ENCODE results near the gene CCER1. TPM values are rescaled to one million over a fixed set of nuclear protein-coding genes. Genes with fewer than 3 reads are reported as not detected.

The CCER1 gene
- total RNA-seq, 4 donors from 2014 or later: not detected

- WGBS, 2 donors: 93 to 95% methylated on average over 5 of the region's 5 CpGs
- TF ChIP-seq POLR2A (IDR thresholded peaks at IDR 0.05) (no peak), CTCF (IDR thresholded peaks at IDR 0.05) (no peak)
- no peak overlapping the region for H3K4me3 ChIP-seq (ENCODE audit: low read depth, poor library complexity, severe bottlenecking)
- no peak for DNase-seq (ENCODE audit: low spot score in 2 of 2)
- intact Hi-C loops (cut with DNase I; ENCODE audit: low total_unique reads): no loop called here
Observed at GRCh38 chr12:90936230-90937005, 18.6 kb downstream of the CCER1 start.

GRCh38 chr12:90925562-90925961, 29.4 kb downstream of the CCER1 start:
- no peak overlapping the region for H3K4me3 ChIP-seq (ENCODE audit: low read depth, poor library complexity, severe bottlenecking)
- WGBS, 2 donors: 81 to 93% methylated on average over 5 of the region's 5 CpGs

GRCh38 chr12:90924406-90924805, 30.6 kb downstream of the CCER1 start:
- intact Hi-C loops (cut with DNase I; ENCODE audit: low total_unique reads): no loop called here
- WGBS, 2 donors: 41 to 43% methylated on average over 1 of the region's 1 CpG
- TF ChIP-seq POLR2A (IDR thresholded peaks at IDR 0.05): no peak
- no peak for TF ChIP-seq CTCF (IDR thresholded peaks at IDR 0.05)
- no peak overlapping the region for H3K4me3 ChIP-seq (ENCODE audit: low read depth, poor library complexity, severe bottlenecking)
- no peak for DNase-seq (ENCODE audit: low spot score in 2 of 2)

More at GRCh38 chr12:90925562-90925961, 29.4 kb downstream of the CCER1 start:
- no peak for TF ChIP-seq POLR2A (IDR thresholded peaks at IDR 0.05)
- no peak for TF ChIP-seq CTCF (IDR thresholded peaks at IDR 0.05)
- no peak for DNase-seq (ENCODE audit: low spot score in 2 of 2)
- intact Hi-C loops (cut with DNase I; ENCODE audit: low total_unique reads): no loop called here

- TF ChIP-seq POLR2A (IDR thresholded peaks at IDR 0.05): no peak
- TF ChIP-seq CTCF (IDR thresholded peaks at IDR 0.05): no peak
- DNase-seq (ENCODE audit: low spot score in 2 of 2): no peak
- intact Hi-C loops (cut with DNase I; ENCODE audit: low total_unique reads): no loop called here
- no peak overlapping the region for H3K4me3 ChIP-seq (ENCODE audit: low read depth, poor library complexity, severe bottlenecking)
Observed at GRCh38 chr12:90922145-90922627, 32.8 kb downstream of the CCER1 start.

DNA sequence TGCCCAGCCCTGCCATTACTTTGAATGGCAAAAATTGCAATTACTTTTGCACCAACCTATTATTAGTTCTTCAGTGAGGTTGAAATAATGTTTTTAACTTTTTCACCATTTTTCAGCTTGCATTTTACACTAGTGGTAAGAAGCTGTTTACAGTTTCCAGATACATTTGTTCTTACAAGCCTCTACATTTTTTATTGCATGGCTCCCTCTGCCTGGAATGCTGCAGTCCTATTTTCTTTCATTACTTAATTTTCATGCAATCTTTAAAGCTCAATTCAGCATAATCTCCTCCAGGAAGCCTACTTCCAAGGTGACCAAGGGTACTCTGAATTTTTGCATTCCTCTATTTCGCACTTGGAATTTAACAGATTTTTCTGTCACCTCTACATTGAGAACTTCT, 33.4 kb downstream of the CCER1 start:
- WGBS, 2 donors: 83 to 90% methylated on average over 1 of the region's 1 CpG
- TF ChIP-seq CTCF (IDR thresholded peaks at IDR 0.05) (no peak), POLR2A (IDR thresholded peaks at IDR 0.05) (no peak)
- no peak for DNase-seq (ENCODE audit: low spot score in 2 of 2)
- no peak overlapping the region for H3K4me3 ChIP-seq (ENCODE audit: low read depth, poor library complexity, severe bottlenecking)
- intact Hi-C loops (cut with DNase I; ENCODE audit: low total_unique reads): no loop called here

- TF ChIP-seq CTCF (IDR thresholded peaks at IDR 0.05) (no peak), POLR2A (IDR thresholded peaks at IDR 0.05) (no peak)
- no peak for DNase-seq (ENCODE audit: low spot score in 2 of 2)
- no peak overlapping the region for H3K4me3 ChIP-seq (ENCODE audit: low read depth, poor library complexity, severe bottlenecking)
- WGBS, 2 donors: 86 to 93% methylated on average over 1 of the region's 1 CpG
- intact Hi-C loops (cut with DNase I; ENCODE audit: low total_unique reads): no loop called here
Observed at GRCh38 chr12:90920222-90920621, 34.8 kb downstream of the CCER1 start.

Measured in lower leg skin (tissue), 4 donors.